Dedifferentiated amniotic fluid mesenchymal stem cell (primary cell): Measurements from ENCODE around the gene TRPM5.

Experiments
- DNase-seq: peaks from one replicate; pipeline ENCODE4 v3.0.0-alpha.2; 2016; ENCODE audit errors: extremely low spot score

Gene TRPM5

DNA sequence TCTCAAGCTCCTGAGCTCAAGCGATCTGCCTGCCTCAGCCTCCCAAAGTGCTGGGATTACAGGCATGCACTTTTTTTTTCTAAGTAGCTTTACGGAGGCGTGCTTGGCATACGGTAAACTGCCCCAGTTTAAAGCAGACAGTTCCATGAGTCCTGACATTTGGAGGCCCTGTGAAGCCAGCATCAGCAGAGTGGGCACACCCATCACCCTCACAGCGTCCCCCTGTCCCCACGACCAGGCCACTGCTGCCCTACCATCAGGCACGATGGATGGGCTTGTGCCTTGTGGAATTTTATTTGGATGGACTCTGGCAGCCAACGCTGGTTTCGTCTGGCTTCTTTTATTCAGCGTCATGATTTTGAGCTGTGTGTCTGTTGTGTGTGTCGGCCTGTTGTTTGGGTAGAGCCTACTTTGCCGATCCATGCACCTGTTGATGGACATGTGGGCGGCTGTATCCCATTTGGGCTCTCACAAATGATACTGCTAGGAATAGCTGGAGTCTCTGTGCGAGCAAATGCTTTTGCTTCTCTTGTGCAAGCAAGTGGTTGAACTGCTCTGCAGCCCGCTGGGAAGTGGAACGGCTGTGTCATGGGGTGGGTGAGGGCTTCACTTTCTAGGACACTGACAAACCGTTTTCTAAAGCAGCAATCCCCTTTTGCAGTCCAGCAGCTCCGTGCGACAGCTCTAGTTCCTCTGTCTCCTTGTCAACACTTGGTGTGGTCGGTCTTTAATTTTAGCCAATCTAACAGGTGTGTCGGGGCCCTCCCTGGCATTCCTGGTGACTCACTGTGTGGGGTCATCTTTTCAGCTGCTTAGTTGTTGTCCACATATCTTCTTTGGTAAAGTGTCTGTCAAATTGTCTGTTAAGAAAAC, 24.3 kb upstream of the TRPM5 start:
- no peak for DNase-seq

DNA sequence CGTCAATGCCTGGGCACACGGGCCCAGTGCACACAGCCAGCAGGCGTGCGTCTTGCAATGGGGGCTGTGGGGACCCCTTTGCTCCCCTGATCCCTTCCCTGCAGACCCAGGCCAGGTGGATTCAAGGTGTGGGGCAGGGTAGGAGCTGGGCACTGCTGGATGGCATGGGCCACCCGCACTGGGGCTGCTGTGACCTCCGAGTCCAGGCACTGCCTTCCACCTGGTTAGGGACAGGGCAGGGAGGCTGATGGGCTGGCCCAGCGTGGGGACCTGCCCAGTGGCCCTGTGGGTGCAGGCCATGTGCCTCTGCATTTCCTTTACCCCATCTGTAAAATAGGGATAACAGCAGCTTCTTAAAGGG, 23.4 kb upstream of the TRPM5 start:
- DNase-seq: no peak

DNA sequence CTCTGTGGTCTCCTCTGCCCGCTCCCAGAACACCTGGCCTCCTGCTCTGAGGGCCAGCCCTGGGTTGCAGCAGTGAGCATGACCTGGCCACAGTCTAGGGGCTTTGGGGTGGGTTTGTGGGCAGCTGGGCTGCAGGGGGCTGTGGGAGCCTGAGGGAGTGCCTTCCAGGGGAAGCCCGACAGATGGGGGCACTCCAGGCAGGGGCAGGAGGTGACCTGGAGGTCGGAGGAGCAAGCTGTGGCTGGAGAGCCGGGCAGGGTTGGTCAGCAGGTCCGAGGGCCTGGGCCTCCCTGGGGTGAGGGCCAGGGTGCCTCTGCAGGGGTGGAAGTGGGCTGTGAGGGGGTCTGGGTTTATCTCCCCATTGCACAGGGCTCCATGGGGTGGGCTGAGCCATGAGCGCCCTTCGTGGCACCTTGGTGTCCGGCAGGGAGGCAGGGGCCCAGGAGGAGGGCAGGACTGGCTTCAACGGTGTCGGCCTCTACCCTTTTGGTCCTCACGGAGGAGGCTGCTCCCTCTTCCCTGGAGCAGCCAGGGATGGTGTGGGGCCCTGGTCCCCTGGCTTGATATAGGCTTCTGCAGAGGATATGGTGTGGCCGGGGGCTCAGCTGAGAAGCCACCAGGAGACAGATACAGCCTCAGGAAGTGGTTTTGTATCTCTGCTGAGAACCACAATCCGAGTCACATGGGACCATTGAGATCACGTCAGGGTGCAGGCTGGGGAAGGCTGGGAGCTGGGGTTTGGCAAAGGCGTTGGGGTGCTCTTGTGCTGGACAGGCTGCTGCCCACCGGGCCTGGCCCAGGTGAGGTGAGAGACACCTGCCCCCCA, 22.8 kb upstream of the TRPM5 start:
- no peak for DNase-seq

DNA sequence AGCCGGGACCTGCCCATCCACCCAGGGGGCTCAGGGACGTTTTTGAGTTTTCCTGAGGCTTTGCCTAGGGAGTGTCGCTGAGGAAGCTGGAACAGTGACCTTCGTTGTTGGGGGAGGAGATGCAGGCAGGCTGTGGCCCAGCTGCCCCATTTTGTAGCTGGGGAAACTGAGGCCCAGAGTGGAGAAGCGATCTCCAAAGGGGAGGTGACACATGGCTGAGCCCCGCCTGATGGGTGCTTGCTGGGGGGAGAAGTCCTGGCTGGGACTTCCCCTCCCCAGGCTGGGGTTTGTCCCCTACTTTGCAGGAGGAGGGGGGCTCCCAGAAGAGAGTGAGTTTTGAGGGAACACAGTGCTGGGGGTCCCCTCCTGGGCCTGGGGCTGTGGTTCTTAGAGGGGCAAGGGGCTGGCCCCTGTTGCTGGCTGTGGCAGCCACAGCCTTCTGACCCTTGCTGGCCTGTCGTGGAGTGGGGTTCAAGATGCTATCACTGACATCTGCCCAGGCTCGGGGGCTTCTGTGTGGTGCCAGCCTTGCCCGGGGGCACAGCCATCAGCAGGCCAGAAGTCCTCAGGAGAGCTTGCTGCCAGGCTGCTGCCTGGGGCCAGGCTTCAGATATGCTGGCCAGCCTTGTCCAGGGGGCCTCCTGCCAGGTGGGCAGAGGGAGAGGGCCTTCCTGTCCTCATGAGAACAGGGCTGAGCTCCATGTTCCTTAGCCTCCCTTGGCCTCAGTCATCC, 21.9 kb upstream of the TRPM5 start:
- no peak for DNase-seq

DNA sequence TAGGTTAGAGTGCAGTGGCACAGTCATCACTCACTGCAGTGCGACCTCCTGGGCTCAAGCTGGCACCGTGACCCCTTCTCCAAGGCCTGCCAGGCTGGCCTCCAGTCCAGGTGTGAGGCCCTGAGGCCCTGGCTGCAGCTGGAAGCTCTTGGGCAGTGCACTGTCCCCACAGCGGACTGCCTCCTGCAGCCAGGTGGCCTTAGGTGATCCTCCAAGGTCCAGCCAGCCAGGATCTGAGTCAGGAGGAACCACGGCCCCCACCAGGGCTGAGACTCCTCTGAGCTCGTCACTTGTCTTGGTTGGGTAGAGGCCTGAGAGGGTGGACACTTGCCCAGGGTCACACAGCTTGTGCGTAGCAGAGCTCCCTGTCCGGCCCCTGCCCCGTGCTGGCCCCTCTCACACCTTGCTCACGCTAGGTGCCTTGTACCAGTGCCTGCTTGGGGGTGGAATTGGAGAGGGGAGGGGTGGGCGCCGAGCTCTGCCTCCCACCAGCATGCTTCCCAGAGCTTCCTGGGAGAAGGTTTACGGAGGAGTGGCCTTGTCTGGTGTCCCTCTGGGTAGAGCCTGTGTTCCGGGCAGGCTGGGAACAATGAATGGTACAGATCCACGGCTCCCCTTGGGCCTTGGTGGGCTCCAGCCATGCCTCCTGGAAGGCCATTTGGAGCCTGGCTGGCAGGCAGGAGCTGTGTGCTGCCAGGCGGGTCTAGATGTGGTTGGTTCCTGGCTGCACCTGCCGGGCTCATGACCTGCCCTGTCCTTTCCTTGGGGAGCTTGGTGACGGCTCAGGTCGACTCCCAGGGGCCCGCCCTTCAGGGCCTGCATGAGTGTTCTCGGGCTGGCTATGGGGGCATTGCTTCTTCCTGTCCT, 21.1 kb upstream of the TRPM5 start:
- DNase-seq: no peak

DNA sequence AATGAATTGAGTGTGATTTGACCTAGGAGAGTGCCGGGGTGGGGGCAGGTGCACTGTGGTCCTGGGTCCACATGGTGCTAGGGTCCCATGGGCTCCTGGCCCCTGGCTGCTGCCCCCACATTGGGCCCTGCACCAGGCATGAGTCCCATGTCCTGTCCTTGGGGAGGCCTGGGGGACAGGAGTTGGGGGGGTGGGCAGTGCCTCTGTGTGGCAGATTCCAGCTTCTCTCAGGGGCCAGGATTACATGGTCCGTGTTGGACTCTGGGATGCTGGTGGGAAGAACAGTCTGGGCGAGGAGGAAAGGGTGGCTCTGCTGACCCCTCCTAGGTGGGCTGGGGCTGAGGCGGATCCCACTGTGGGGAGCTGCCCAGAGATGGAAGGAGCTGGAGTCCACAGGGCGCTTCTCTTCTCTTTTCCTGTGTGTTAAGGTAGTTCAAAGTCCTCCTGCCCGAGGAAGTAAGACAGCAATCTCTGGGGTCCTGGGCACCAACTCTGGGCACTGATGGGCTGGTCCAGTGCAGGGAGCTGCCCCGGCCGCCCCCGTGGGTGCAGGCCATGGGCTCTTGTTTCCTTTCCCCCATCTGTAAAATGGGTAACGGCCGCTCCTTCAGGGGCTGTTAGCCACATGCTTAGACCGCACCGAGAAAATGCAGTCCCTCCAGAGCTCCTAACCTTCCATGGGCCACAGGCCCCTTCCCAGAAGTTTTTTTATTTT, 20.3 kb upstream of the TRPM5 start:
- no peak for DNase-seq

DNA sequence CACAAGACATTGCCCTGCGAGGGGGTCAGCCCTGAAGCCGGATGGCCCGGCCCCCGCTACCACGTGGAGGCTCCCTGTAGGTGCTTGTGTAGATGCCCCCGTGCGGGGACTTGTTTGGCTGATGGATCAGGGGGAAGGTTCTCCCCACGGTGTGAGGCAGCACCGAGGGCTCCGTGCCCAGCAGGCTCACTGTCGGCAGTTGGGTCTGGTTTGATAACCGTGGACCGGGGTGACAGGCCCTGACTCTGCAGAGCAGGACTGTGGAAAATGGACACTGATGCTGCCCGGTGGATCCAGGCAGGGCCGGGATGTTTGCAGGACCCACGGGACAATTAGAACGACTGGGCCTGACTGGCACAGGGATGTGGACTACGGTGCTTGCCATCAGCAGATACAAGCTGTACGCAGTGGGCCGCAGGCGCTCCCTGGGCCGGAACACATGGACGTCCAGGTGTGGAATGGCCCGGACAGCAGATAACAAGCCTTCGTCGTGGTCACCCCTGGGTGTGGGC, 19.5 kb upstream of the TRPM5 start:
- no peak for DNase-seq

DNA sequence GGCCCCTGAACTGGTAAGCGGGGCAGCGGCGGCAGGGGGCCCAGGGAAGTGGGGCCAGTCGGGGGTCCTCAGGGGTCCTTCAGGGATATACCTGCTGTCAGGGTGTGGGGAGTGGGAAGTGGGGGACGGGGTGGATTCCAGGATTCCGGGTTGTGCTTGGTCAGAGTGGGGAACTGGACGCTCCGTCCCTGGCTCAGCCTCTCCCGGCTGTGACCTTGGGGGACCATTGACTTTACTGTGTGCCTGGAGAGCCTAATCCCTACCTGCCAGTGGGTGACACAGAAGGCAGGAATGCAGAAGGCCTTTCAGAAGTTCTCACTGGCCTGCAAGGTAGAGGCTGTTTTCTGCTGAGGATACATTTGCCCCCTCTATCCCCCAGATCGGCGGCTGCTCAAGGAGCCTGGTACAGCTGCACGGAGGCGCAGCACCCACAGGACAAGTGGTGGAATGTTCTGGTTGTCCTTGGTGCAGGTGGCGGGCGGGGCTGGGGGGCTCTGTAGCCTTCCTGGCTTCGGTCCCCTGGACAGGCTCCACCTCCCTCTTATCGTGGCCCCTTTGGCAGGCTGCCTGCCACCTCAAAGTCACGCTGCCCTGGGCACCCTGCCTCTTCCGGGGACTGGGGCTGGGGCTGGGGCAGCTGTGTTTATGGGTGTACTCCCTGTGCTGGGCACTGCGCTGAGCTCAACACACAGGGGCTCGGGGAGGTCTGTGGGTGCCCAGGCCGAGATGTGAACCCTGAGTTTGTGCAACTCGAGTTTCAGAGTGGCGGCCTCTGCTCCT, 18.9 kb upstream of the TRPM5 start:
- DNase-seq: no peak

DNA sequence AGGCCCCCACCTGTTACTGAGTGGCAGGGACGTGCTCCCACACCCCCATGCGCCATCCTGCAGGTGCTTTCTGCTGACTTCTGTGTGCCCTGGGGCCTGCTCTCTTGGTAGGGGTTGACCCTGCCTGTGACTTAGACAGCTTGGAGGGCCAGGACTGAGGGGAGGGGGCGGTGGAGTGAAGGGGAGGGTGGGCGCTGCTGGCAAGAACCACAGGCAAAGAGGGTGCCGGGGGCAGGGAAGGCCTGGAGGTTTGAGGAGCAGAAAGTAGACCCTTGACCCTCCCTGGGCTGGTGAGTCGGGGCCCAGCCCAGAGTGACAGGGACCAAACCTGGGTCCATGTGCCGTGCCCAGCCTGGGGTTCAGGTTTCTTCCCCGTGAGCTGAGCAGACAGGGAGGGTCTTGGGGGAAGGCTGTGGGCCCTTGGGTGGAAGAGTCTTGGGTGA, 18.2 kb upstream of the TRPM5 start:
- DNase-seq: no peak

DNA sequence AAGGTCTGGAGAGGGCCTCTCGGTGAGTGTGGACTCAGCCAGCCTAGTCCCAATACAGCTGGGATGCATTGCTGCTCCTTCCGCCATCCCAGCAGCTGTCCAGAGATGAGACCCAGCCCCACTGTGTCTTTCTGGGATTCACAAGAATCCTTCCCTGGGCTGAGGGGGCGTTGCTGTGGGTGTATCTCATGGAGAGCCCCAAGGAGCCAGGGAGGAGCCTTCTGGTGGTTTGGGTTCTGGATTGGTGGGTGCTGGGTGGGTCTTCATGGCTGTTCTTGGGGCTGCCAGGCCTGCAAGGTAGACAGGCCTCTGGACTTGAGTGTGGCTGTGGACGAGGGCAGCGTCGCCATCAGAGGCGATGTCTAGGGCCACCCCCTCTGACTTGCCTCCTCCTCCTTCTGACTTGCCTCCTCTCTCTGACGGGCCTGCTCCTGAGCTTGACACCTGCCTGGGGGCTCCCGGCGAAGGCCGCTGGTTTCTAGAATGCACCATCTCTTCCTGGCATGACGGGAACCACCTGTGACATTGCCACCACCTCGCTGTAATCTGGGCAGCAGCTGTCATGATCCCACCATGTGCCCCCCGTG, 17.7 kb upstream of the TRPM5 start:
- no peak for DNase-seq

DNA sequence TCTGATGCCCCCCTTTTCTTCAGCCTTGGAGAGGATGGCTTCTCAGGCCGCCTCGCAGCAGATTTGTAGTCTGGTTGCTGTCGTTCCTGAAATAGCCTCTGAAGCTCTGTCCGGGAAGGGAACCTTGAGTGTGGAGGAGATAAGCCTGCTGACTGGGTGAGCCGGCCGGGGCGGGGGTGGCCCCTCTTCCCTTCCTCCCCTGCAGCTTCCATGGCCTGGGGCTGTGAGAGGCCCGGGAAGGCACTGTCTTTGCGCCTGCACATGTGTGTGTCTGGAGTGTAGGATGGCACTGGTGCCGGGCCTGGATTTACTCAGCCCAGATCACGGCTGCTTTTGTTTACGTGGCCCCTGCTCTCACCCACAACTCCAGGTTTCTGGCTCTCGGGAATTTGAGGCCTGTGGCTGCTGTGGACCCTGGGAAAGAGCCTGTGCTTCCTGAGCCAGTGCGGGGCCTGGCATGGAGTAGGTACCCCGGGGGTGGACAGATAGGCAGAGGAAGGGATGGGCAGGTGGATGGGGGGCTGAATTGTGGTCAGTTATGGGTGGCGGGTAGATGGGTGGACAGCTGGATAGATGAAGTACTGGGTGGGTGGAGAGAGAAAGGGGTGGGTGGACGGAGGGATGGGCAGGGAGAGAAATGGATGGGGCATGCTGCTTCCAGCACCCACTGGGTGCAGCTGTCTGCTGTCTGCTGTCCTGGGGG, 17.1 kb upstream of the TRPM5 start:
- DNase-seq: no peak

DNA sequence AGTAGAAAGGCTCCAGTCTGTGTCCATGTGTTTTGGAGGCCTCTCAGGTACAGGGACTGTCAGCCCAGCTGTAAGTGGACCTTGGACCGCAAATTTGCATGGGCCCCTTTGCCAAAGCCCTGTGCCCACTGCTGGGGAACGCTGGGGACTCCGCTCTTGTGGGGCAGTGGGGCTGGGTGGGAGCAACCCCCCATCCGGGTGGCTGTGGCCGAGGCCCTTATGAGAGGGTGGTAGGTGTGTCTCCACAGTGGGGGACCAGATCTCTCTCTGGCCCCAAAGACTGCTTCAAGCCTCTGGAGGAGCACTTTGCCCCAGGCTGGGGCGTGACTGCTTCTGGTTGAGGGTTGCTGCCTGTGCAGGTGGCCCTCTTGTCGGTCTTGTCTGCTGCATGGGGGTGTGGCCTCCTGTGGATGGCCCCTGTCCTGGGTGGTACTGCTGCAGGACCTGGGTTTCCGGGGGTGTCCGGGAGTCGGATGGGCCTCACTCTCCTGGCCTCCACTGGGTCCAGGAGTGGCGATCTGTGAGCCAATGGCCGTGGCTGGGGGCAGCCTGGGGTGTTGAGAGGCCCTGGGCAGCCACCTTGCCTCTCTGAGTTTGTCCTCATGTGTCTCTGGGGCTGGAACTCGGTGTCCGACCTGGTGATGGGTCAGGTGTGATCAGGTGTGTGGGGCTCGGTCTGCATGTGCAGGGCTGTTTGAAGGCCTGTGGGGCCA, 16.4 kb upstream of the TRPM5 start:
- DNase-seq: no peak

DNA sequence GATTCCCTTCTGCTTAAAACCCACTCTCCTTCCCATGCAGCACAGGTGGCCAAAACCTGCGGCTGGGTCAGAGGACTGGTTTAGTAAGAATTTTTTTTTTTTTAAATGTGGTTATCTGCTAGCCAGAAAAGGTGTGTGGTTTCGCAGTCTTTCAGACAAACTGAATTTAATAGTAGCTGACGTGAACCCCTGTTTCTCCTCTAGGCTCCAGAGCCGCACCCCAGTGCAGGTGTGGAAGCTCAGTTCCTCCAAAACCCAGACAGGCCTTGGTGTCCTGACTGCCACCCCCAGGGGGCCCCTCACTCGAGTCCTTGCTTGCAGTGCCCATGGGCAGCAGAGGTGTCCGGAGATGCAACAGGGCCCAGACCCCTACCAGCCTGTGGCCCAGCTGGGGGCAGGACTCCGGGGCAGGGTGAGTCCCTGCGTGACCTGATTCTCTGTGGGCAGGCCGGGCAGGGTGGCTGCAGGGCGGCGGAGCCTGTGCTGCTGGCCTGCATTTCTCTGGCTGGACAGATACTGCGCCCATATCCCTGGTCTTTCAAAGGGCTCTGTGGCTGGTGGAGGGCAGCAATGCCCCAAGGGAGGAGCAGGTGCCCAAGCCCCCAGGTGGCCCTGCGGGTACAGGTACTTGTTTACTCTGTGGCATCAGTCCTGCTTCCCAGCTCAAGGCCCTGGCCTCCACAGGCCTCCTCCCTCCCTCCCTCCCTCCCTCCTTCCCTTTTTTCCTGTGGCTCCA, 15.7 kb upstream of the TRPM5 start:
- DNase-seq: no peak

DNA sequence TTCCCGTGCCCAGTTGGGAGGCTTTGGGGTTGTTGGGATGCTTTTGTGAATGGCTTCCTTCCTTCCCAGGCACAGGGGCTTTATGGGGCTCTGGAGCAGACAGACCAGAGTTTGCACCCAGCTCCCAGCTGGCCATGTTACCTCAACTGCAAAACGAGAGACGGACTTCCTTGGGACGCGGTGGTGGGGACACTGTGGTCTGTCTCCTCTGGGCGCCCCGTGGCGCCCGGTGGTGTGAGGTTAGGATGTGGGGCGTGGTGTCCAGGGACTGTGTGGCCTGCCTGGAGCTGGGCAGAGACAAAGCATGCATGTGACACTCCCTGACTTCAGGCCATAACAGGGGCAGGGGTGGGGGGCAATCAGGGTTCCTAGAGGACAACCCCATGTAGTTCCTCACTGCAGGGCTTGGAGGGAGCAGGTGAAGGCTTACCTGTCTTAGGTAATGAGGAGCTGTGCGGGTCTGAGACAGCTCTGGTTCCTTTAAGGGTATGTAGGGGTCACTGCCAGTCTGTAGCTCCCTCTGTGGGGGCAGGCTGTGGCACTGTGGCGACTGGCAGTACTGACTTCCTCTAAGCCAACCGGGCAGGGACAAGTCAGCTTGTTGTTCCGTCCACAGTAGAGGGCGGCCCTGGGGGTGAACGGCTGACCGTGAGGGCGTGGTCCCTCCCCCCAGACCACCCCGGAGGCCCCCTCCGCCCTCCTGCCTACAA, 14.9 kb upstream of the TRPM5 start:
- DNase-seq: no peak

DNA sequence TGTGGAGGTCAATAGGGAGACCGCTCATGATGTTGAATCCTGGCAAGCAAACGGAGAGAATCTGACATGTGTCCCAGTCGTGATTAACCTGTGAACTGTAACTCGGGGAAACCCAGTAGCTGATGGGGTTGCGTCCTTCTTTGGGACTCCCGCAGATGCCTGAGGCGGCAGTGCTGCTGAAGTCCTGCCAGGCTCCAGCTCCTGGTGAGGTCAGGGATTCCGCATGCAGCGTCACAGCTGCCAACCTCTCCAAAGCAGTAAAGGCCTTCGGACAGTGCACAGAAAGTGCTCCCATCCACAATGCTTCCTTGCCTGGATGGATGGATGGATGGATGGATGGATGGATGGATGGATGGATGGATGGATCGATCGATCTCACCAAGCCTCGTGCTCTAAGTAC, 14.0 kb upstream of the TRPM5 start:
- DNase-seq: no peak

DNA sequence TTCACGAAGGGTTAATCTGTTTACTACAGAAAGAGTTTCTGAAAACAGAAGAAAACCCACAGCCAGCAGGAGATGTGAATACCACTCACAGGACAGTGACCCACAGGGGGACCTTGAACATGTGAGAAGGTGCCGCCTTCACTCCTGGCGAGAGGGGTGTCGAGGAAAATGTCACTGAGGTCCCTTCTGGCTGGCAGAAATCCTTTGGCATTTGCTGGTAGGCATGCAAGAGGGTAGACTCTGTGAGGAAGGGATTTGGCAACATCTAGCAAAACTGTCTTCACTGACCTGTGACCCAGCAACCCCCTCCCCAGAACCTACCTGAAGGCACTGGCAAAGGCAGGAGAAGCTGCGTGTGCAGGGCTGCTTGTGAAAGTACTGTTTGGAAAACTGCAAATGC, 9.1 kb upstream of the TRPM5 start:
- no peak for DNase-seq
